Body of pancreas (tissue), 4 donors: Measurements from ENCODE around the gene AOX1.

ENCODE experiments used
- POLR2A ChIP-seq, 3 donors: fragments of 450-650 bp; IDR thresholded peaks; one replicate each; pipeline ENCODE4 v1.6.1; 2016; ENCODE audit warnings: antibody characterized with exemption in 3 of 3, mild to moderate bottlenecking in 2 of 3
- TF ChIP-seq, protein P1 (sequence below), 7 experiments: fragments of 450-650 bp in 4 of 7; fragments of 200-600 bp in 3 of 7; sonication (generic) in 3 of 7; IDR thresholded peaks; one replicate each; pipeline ENCODE4 v1.5.1; 2016 to 2019; ENCODE audit warnings: antibody characterized with exemption in 7 of 7

- TF ChIP-seq, protein P1, sequence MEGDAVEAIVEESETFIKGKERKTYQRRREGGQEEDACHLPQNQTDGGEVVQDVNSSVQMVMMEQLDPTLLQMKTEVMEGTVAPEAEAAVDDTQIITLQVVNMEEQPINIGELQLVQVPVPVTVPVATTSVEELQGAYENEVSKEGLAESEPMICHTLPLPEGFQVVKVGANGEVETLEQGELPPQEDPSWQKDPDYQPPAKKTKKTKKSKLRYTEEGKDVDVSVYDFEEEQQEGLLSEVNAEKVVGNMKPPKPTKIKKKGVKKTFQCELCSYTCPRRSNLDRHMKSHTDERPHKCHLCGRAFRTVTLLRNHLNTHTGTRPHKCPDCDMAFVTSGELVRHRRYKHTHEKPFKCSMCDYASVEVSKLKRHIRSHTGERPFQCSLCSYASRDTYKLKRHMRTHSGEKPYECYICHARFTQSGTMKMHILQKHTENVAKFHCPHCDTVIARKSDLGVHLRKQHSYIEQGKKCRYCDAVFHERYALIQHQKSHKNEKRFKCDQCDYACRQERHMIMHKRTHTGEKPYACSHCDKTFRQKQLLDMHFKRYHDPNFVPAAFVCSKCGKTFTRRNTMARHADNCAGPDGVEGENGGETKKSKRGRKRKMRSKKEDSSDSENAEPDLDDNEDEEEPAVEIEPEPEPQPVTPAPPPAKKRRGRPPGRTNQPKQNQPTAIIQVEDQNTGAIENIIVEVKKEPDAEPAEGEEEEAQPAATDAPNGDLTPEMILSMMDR (IDR thresholded peaks at IDR 0.05) = no peak
- no peak for TF ChIP-seq POLR2A (IDR thresholded peaks at IDR 0.05)
Measured at GRCh38 chr2:200620606-200621390, 35.0 kb downstream of the AOX1 start.
